ENCODE data around the gene CTSD.
A peak's percentile ranks its signal among the peaks of the same experiment; 100 is the strongest.
"Not testable (repeated sequence)": the region's sequence is repeated elsewhere in the genome, so short reads cannot be mapped to it uniquely, and the experiment has no call there.

CTSD gene

DNA sequence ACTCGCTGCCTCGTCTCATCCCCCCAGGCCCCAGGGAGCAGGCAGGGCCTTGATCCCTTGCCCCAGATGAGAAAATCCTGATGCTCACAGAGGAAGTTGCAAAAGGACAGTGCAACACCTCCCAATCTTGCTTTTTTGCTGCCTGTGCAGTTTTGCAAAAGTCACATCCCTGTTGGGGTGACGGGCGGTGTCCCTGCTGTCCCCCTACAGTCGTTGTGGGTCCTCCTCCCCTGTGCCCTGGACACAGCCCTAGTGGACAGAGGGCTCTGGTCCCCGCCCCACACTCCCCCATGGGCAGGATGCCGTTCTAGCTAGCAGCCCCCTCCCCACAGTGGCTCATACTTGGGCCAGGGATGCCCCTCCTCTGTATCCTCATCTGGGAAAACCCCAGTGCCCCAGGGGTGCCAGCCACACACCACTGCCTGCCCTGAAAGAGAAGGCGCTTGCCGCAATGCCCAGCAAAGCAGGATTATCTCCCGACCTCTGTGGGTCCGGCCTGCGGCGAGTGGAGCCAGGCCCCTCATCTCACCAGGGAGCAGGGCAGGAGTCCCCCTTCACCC lies 18.4 kb upstream of the CTSD start:
- no peak for DNase-seq

DNA sequence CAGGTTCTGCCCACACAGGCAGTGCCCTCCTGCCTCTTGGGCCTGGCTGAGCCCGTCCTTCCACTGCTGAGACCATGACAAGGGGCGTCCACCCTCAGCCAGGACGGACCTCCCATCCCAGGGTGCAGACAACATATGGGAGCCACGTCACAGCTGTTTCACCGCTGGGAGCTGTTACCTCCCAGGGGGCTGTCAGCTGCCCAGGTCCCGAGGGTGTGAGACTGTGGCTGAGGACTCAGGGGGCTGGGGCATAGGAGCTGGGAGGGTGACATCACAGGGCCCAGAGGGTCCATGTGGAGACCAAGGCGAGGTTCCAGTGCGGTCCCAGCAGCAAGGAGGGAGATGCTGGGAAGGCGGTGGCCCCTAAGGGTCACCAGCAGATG lies 17.9 kb upstream of the CTSD start:
- no peak for DNase-seq

DNA sequence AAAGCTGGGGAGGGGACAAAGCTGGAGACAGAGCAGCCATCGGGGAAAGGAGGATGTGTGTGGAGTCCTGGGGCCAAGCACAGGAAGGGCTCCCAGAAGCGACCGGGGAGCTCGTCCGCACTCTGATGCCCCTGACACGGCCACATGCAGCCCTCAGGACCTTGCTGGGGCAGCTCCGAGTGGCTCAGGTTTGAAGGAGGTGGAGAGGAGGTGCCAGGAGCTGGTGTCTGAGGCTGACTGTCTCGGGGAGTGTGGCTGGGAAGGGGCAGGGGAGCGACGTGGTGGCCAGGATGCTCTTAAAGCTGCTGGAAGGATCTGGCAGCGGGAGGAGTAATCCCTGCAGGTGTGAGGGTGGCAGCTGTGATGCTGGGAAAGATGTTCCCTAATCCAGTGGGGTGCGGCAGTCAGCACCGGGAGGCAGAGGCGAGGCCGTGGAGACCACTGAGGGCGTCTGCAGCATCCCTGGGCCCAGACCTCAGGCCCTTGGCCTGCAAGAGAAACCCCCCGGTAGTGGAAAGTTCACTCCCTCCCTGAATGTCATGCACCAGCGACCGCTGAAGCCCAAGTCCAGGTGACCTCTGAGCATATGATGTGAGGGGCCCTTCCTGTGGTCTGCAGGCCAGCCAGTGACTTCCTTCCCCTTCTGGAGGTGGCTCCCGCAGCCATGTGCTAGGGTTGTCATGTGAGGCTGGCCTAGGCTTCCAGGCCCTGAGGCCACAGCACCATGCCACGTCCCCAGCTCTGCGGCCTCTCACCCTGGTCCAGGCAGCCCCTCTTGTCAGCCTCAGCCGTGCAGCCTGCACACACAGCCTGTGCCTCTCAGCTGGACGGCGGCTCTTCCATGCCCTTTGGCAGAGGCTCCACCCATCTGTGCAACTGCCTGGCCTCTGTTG lies 17.2 kb upstream of the CTSD start:
- no peak for DNase-seq

DNA sequence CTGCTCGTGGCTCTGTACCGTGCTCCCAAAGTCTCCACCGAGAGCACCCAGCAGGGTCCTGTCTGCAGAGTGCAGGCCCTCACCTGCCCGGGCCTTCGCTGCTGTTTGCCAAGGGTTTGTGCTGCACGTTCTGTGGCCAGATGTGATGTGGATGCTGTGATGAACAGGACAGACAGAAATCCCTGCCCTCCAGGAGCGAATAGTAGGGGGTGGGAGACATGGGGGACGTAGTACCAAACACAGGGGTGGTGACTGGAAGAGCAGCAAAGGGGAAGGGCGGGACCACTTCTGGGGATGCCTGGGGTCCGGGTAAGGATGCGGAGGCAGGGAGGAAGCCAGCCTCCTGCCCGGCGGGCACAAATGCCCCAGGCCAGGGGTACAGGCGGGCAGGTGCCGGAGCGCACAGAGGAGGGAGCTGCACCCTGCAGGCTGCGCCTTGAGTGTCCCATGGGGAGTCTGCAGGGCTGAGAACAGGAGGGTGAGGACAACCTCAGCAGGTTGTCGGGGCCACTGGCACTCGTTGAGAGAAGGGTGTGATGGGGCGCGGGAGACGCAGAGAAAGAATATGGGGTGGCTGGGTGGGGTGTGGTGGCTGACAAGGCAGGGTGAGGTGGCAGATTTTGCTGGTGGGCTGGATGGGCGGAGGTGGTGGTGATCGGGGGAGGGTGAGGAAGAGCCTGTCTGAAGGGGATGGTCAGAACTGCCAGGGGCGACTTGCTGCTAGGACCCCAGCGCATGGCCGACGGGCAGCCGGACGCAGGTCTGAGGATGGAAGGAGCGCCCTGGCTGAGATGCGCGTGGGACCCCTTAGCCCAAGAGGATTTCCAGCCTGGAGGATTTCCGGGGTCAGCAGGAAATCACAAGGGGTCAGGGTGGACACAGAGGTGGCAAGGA lies 16.3 kb upstream of the CTSD start:
- DNase-seq, result no peak

DNA sequence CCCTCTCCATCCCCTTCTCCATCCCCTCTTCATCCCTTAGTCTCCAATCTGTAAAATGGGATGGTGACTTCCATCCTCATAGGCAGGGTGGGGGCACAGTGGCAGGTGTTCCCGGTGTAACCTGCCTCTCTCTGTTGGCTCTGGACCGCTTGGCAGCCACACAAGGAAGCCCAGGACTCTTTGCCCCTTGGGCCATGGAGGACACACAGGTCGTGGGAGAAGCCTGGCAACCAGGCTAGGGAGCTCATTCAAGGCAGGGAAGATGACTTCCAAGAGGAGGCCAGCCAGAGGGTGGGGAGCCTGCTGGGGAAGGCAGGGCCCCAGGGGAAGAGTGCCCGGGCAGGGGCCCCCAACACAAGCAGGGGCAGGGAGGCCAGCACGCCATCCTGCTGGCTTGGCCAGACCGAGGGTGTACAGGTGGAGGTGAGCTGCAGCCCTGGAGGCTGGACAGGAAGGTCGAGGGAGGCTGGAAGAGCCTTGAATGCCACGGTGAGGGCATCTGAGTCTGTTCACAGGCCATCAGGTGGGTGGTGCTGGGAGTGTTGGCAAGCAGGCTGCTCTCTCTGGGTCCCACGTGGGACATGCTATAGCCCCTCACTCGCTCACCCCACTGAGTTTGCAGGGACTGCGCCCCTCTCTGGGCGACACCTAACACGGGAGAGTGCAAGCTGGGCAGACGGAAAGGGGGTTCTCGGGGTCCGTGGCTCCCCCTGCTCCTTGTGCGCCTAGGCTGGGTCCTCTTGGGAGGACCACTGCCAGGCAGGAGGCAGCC lies 15.5 kb upstream of the CTSD start:
- DNase-seq, result no peak

DNA sequence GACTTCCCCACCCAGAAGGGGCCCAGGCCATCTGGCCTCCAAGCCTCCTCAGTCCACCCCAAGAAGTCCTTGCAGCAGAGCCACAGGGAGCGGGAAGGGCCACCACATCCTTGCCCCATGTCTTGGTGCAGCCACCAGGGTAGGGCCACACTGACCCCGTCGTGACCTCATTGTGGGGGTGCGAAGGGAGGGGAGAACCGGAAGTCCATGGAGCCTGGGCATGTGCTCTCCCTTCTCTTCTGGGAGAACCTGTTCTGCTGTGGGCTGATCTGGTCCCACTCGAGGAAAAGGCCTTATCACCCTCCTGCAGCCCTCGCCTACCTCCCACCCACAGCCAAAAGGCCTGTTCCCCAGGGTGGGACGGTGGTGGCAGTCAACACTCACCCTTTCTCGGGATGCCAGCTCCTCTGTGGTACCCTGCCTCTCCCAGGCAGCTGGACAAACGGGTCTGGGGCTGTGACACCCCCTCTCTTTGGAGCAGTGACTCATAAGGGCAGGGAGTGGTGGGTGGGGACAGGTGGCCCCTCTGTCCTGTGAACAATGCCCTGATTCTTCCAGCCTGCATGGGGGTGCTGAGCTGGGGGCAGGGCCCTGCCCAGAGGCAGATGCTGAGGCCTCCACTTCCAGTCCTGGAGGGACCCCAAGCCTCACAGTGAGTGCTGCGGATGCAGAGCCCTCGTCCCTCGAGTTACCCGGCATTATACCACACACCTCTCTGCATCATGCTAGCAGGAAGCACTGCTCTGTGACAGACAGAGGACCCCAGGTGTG lies 14.6 kb upstream of the CTSD start:
- no peak for DNase-seq

DNA sequence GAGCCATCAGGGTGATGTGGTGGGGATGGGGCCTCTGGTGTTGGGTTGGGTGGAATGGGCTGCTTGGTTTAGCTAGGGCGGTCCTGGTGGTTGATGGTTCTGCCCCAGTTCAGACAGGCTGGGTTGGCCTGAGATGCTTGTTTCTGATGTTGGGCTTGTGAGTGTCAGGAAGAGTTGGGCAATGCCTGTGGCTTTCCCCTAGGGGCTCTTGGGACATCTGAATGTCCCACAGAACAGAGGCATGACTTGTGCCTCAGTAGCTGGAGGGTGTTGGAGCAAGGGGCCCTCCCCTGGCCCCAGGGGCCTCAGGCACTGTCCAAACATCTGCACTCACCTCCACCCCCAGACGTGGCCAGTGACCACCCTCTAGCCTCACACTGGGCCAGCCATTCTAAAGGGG lies 14.0 kb upstream of the CTSD start:
- no peak for DNase-seq

DNA sequence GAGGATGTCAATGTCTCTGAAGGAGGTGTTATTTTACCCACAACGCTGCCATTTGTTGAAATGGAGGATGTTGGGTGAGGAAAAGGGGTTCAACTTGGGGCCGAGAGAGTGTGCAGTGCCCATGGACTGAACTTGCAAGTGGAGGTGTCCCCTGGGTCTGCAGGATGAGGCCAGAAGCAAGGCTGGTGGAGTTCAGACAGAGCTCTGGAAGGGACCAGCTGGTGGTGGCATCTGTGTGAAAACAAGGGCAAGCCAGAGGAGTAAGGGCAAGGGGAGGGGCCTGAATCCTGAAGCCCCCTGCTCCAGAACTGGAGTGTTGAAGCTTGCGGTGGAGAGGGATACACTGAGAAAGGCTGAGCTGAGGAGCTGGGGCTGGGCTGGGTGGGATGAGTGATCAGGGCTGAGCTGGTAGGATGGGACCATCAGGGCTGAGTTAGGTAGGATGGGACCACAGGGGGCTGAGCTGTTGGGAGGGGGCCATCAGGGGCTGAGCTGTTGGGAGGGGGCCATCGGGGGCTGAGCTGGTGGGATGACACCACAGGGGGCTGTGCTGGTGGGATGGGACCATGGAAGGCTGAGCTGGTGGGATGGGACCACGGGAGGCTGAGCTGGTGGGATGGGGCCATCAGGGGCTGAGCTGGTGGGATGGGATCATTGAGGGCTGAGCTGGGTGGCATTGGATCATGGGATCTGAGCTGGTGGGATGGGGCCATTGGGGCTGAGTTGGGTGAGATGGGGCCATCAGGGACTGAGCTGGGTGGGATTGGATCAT lies 13.4 kb upstream of the CTSD start:
- no peak for DNase-seq

DNA sequence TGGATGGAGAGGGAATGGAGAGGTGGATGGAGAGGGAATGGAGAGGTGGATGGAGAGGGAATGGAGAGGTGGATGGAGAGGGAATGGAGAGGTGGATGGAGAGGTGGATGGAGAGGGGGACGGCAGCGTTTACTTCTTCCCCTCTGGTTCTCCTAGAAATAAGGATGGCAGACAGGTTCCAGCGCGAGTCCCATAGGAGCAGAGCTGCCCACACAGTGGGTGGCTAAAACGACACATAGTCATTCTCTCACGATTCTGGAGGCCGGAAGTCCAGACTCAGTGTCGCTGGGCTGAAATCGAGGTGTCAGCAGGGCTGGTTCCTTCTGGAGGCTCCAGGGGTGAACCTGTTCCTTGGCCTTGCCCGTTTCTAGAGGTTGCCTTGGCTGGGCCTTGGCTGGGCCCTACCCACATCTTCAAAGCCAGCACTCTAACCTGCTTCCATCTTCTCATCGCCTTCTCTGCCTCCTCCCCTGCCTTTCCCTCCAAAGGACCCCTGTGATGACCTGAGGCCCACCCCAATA lies 12.7 kb upstream of the CTSD start:
- DNase-seq, result no peak

DNA sequence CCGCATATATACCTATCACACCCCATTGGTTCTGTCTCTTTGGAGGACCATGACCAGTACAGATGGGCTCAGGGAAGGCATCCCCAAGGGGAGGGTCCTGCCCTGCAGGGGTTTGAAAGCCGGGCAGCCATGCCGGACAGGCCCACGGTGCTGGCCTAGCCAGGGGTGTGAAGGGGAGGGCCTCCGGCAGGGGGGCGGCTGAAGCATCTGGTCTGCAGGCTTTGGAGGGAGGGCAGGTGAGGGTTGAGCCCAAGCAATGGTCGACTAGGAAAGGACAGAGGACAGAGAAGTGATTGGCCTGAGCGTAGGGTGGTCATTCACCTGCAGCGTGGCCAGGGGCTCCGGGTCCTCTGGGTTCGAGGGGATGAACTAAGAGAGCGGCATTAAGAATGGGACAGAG lies 11.2 kb upstream of the CTSD start:
- no peak for DNase-seq

DNA sequence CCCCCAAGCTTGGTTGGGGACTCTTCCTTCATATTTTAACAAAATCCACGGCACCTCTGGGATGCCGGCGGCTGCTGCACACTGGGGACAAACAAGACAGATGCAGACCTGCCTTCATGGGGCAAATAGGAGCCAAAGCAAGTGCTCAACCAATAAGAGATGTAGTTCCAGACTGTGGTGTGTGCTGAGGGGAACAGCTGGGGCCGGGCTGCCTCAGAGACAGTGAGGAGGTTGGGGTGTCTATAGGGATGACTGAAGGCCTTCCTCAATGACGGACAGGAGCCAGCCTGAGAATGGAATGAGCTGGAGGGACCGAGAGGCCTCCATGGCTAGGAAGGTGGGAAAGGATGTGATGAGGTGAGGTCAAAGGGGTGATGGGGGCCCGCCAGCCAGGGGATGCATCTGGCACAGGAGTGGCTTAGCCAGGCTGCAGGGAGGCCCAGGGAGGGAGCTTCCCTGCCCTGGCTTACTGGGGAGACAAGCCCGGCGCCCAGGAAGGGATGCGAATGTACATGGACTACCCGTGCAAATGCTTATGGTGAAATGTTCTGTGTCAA lies 10.3 kb upstream of the CTSD start:
- DNase-seq, result no peak

DNA sequence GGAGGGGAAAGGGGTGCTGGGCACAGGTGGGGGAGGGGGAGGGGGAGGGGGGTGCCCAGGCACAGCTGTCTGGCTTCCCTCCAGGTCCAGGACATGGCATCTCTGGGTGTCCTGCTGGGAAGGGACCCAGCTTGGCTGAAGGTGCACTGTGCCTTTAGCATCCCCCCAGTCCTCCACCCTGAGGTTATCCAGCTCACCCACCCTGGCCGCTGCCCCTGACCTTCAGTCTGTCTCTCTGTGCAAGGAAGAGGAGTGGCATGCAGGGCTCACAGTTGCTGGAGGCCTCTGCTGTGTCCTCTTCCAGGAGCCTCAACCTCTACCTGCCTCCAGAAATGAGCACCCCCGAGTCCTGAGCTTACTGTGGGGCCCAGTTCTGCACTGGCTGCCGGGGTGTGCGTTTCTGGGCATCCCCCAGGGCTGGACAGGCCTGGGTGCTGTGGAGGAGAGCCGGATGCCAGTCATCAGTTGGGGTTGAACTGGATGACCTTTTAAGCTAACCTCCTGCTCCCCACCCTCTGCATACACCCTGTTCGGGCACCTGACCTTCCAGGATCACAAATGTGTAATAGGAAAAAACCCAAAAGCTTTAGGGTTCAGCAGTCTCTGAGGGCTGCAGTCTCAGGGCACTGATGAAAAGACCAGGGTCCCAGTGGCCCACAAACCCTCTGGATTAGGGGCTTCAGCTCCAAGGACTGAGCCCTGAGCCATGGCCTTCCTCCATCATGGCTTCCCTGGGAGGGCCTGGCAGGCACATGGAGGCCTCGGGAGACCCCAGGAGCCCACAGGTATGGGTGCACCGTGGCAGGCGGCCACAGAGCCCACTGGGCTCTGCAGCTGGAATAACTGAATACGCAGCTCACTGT lies 9.6 kb upstream of the CTSD start:
- DNase-seq, result no peak

DNA sequence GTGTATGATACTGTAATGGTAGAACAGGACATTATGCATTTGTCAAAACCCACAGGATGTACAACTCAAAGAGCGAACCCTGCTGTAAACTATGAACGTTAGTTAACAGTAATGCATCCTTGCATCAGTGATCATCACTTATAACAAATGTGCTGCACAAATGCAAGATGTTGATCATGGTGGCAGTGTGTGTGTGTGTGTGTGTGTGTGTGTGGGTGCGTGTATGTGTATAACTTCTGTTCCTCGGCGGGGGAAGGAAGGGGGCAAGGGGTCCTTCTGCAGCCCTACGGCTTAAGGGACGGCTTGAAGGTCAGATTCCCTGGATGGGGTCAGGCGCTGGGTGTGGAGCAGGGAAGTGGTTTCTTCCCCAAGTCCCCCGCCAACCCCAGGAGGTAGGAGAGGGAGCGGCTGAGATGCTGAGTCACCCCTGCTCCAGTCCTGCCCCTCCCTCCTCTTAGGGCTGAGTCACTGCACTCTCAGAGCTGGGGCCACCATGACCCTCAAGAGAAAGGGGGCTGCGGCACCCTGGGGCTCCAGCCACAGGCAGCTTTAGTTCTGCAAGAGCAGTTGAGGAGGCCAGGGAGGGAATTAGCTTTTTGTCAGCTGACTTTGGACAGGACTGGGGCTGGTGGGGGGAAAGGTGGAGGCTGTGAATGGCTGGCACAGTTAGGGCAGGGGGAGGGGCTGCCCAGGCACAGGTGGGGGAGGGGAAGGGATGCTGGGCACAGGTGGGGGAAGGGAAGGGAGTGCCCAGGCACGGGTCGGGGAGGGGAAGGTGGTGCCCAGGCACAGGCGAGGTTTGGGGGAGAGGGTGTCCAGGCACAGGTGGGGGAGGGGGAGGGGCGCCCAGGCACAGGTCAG lies 8.8 kb upstream of the CTSD start:
- peak; percentile 61 for DNase-seq

DNA sequence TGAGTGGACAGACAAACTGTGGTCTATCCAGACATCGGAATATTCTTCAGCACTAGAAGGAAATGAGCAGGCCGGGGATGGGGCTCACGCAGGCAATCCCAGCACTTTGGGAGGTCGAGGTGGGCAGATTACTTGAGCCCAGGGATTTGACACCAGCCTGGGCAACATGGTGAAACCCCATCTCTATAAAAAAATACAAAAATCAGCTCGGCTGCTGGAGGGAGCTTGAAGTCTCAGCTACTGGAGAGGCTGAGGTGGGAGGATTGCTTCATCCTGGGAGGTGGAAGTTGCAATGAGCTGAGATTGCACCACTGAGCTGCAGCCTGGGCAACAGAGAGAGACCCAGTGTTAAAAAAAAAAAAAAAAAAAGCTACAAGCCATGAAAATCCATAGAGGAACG lies 8.0 kb upstream of the CTSD start:
- DNase-seq, result no peak

DNA sequence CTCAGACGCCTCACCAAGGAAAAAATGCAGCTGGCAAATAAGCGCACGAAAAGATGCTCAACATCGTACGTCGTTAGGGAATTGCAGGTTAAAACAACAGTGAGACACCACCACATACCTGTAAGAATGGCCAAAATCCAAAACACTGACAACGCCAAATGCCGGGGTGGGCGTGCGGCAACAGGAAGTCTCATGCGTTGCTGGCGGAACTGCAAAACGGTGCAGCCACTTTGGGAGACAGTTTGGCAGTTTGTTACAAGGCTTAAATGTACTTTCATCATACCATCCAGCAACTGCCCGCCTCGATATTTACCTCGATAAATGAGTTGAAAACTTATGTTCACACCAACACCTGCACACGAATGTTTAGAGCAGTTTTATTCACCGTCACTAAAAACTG lies 7.5 kb upstream of the CTSD start:
- DNase-seq, result no peak

DNA sequence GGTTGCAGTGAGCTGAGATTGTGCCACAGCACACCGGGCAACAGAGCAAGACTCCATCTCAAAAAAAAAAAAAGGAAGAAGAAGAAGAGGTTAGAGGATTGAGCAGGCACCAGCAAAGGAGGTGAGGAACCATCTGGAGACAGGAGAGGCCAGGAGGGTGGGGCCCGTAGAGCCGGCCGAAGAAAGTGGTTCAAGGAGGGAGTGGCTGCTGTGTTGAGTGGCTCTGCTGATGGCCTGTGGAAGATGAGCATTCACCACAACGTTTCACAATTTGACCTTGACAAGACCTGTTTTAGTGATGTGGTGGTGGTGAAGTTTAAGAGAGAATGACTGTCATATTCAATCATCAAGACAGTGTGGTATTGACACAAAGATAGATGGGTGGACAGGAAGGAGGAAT lies 6.8 kb upstream of the CTSD start:
- no peak for DNase-seq

DNA sequence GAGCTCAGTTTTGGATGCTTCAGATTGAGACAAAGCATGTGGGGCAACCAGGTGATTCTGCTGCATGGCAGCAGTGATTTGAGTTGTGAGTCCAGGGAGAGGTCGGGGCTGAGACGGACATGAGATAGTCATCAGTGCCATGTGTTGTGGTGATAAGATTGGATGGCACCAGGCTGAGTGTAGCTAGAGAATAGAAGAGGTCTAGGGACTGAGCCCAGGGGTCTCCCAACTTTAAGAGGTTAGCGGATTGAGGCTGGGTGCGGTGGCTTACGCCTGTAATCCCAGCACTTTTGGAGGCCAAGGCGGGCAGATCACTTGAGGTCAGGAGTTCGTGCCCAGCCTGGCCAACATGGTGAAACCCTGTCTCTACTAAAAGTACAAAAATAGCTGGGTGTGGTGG lies 6.3 kb upstream of the CTSD start:
- no peak for DNase-seq

DNA sequence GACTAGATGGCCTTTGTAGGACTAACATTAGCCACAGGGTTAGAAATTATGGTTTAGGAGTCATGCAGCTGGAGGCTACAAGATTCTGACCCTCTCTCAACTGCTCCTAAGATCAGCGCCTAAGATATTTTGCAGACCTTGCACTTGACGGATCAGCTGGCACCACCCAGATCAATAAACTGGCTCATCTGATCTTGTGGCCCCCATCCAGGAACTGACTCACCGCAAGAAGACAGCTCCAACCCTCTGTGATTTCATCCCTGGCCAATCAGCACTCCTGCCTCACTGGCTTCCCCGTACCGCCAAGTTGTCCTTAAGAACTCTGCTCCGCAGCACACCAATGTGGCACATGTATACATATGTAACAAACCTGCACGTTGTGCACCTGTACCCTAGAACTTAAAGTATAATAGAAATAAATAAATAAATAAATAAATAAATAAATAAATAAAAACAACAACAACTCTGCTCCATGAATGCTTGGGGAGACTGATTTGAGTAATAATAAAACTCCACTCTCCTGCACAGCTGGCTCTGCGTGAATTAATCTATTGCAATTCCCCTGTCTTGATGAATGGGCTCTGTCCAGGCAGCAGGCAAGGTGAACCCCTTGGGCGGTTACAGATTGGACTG lies 5.7 kb upstream of the CTSD start:
- DNase-seq, result not testable (repeated sequence)
